Body of pancreas (tissue), 4 donors: Measurements from ENCODE around the gene C1QTNF8. TPM values are rescaled to one million over a fixed set of nuclear protein-coding genes. Genes with fewer than 3 reads are reported as not detected.

Experiments used
- ATAC-seq: fragments of 150-250 bp; one replicate; pipeline ENCODE4 v1.9.1; 2016
- DNase-seq, 4 donors: peaks; one replicate each; pipeline ENCODE4 v3.0.0-alpha.2; 2019
- H3K27ac ChIP-seq, 4 donors: fragments of 200-600 bp; sonication (generic); 1 replicate in 3 of 4; 2 replicates in 1 of 4; pipeline versions ENCODE4 v1.5.1 to v1.6.1; 2016 to 2019; ENCODE audit warnings: mild to moderate bottlenecking in 1 of 4, mixed read lengths in 1 of 4, moderate library complexity in 1 of 4
- H3K27me3 ChIP-seq, 2 donors: fragments of 200-600 bp; sonication (generic); one replicate each; pipeline ENCODE4 v1.6.0; 2016; ENCODE audit warnings: mild to moderate bottlenecking in 1 of 2
- H3K36me3 ChIP-seq, 2 donors: fragments of 200-600 bp; sonication (generic); replicated peaks in 1 of 2; 2 replicates each; pipeline ENCODE4 v1.5.1; 2016; ENCODE audit warnings: low read depth in 2 of 2; ENCODE audit not compliant: insufficient read depth in 1 of 2
- H3K4me1 ChIP-seq: fragments of 200-600 bp; sonication (generic); one replicate; pipeline ENCODE4 v1.6.0; 2016
- H3K4me3 ChIP-seq, 2 donors: fragments of 200-600 bp; sonication (generic); 1 replicate in 1 of 2; 2 replicates in 1 of 2; pipeline ENCODE4 v1.5.1; 2016 to 2019
- H3K9me3 ChIP-seq, 3 donors: fragments of 200-600 bp; sonication (generic); 1 replicate in 2 of 3; 2 replicates in 1 of 3; pipeline ENCODE4 v1.5.1; 2016
- POLR2A ChIP-seq, 3 donors: fragments of 450-650 bp; IDR thresholded peaks; one replicate each; pipeline ENCODE4 v1.6.1; 2016; ENCODE audit warnings: antibody characterized with exemption in 3 of 3, mild to moderate bottlenecking in 2 of 3
- WGBS, 2 donors: methylation state at CpG; one replicate each; pipeline ENCODE4 v1.1.5; 2017; 5-methylcytosine and 5-hydroxymethylcytosine counted together
- intact Hi-C: fragments of 100-400 bp; cut with DNase I; formaldehyde crosslinking; loops from one replicate; pipeline ENCODE4 v1.15.1; 2023
- total RNA-seq, 2 donors: library from RNA; depleted of rRNA; stranded (reverse); fragments of >200 nt; gene quantifications; one replicate each; pipeline ENCODE4 v1.1.0, GENCODE V29; 2016
- TF ChIP-seq, protein P1 (sequence below), 7 experiments: fragments of 450-650 bp in 4 of 7; fragments of 200-600 bp in 3 of 7; sonication (generic) in 3 of 7; IDR thresholded peaks; one replicate each; pipeline ENCODE4 v1.5.1; 2016 to 2019; ENCODE audit warnings: antibody characterized with exemption in 7 of 7

C1QTNF8 gene
- total RNA-seq, 2 donors from 2014 or later, result not detected

DNA sequence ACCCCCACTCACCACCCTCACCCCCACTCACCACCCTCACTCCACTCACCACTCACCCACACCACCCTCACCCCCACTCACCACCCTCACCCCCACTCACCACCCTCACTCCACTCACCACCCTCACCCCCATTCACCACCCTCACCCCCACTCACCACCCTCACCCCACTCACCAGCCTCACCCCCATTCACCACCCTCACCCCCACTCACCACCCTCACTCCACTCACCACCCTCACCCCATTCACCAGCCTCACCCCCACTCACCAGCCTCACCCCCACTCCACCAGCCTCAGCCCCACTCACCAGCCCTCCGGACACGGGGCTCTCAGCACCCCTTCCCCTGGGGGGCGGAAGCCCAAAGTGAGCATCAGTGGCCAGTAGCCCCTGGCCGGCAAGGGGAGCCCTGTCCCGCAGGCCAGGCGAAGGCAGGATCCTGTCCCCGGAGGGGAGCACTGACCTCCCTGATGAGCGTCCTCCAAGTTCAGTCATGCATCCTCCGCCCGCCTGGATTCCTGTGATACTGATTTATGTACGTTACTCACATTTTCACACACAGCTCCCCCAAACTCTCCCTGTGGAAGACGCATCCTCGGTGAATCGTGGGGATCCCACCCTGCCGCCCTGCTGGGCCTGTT is 18.0 kb upstream of the C1QTNF8 start:
- TF ChIP-seq POLR2A (IDR thresholded peaks at IDR 0.05), result no peak
- TF ChIP-seq, protein P1, sequence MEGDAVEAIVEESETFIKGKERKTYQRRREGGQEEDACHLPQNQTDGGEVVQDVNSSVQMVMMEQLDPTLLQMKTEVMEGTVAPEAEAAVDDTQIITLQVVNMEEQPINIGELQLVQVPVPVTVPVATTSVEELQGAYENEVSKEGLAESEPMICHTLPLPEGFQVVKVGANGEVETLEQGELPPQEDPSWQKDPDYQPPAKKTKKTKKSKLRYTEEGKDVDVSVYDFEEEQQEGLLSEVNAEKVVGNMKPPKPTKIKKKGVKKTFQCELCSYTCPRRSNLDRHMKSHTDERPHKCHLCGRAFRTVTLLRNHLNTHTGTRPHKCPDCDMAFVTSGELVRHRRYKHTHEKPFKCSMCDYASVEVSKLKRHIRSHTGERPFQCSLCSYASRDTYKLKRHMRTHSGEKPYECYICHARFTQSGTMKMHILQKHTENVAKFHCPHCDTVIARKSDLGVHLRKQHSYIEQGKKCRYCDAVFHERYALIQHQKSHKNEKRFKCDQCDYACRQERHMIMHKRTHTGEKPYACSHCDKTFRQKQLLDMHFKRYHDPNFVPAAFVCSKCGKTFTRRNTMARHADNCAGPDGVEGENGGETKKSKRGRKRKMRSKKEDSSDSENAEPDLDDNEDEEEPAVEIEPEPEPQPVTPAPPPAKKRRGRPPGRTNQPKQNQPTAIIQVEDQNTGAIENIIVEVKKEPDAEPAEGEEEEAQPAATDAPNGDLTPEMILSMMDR (IDR thresholded peaks at IDR 0.05), result no peak
- intact Hi-C loops, result no loop called here
- H3K27me3 ChIP-seq, result peaks cover 0 to 2% of the 10 kb centered on the region in 2 donors
- H3K36me3 ChIP-seq, result no peaks in the 10 kb centered on the region
- ATAC-seq, result no peak
- H3K9me3 ChIP-seq, result no peaks in the 10 kb centered on the region
- no peak overlapping the region for H3K4me3 ChIP-seq
- H3K4me1 ChIP-seq, result peaks cover 3% of the 10 kb centered on the region
- DNase-seq, result no peak
- WGBS, 2 donors, result 66 to 79% methylated on average over 12 to 13 of the region's 15 CpGs
- H3K27ac ChIP-seq, result no peak overlapping the region

DNA sequence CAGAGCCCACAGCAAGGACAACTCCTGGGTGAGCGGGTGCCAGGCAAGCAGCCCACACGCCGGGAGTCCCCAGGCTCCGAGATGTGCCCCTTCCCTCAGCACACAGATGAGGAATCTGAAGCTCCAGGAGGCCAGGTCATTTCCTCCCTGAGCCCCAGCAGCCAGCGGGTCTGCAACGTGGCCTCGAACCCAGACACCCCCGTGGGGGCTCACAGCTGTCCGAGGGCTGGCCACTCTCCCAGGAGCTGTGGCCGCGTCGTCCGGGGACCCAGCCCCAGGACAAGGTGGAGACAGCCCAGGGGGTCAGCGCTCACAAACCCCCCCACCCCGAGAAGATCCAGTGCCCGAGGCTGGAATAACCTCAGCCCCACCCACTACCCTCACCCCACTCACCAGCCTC is 17.4 kb upstream of the C1QTNF8 start:
- H3K27me3 ChIP-seq, result peaks cover 0 to 3% of the 10 kb centered on the region in 2 donors
- H3K4me3 ChIP-seq, result no peak overlapping the region
- intact Hi-C loops, result no loop called here
- no peaks in the 10 kb centered on the region for H3K9me3 ChIP-seq
- no peak for ATAC-seq
- H3K4me1 ChIP-seq, result peaks cover 9% of the 10 kb centered on the region
- TF ChIP-seq POLR2A (IDR thresholded peaks at IDR 0.05), result no peak
- TF ChIP-seq, protein P1 (IDR thresholded peaks at IDR 0.05), result no peak
- DNase-seq, result no peak
- no peaks in the 10 kb centered on the region for H3K36me3 ChIP-seq
- 39 to 60% methylated on average over 2 to 14 of the region's 16 CpGs for WGBS, 2 donors
- no peak overlapping the region for H3K27ac ChIP-seq

DNA sequence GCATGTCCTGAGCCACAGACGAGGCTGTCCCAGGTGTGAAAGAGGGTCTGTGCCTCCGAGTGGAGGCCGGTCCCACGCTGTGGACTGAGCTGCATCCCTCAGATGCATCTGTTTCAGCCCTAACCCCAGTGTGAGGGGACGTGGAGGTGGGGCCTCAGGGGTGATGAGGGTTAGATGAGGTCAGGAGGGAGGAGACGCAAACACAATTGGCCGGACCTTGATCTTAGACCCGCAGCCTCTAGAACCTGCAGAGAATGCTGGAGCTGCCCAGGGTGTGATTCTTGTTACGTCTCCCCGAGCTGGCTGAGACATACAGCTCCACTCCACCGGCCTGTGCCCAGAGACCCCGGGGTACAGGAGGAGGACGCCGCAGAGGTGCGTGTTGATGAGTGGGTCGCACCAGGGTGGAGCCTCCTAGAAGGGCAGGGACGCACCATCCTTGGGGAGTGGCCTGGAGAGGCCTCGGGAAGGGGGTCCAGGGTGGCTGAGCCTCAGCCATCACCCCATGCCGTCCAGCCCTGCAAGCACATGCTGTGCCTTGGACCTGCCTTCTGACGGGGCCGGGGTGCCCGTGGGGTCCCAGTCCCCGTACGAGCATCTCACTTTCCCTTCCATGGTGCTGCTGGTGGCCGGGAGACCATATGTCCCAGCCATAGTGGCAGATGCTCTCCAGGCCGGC is 16.6 kb upstream of the C1QTNF8 start:
- peaks cover 12% of the 10 kb centered on the region for H3K4me1 ChIP-seq
- no peaks in the 10 kb centered on the region for H3K36me3 ChIP-seq

DNA sequence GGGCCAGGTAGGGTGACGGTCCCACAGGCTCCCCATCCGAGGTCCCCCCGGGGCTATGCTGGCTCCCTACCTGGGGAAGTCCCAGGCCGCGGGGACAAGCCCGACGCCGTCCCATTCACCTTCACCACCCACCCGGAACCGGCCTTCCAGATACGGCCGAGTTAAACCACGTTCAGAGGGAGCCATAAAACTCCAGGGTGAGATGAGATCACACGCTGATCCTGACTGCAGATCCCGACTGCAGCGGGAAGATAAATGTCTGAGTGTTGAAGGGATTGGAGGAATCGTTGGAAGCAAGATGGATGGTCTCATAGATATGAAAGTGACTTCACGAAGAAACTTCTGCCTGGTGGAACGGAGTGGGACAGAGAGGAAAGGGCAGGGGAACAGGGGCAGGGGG is 13.6 kb upstream of the C1QTNF8 start:
- peaks cover 12% of the 10 kb centered on the region for H3K4me1 ChIP-seq
- no peak for TF ChIP-seq POLR2A (IDR thresholded peaks at IDR 0.05)
- TF ChIP-seq, protein P1 (IDR thresholded peaks at IDR 0.05), result no peak
- no peak for DNase-seq
- H3K9me3 ChIP-seq, result no peaks in the 10 kb centered on the region
- peaks cover 0 to 24% of the 10 kb centered on the region in 2 donors for H3K27me3 ChIP-seq
- intact Hi-C loops, result no loop called here
- WGBS, 2 donors, result 70 to 73% methylated on average over 11 to 19 of the region's 19 CpGs
- ATAC-seq, result no peak
- no peaks in the 10 kb centered on the region for H3K36me3 ChIP-seq
- H3K4me3 ChIP-seq, result no peak overlapping the region
- no peak overlapping the region for H3K27ac ChIP-seq

More for the DNA sequence above, 16.6 kb upstream of the C1QTNF8 start:
- no peak for DNase-seq
- no peak for ATAC-seq
- H3K4me3 ChIP-seq, result no peak overlapping the region
- peaks cover 0 to 7% of the 10 kb centered on the region in 2 donors for H3K27me3 ChIP-seq
- no peak overlapping the region for H3K27ac ChIP-seq
- TF ChIP-seq, protein P1 (IDR thresholded peaks at IDR 0.05), result no peak
- TF ChIP-seq POLR2A (IDR thresholded peaks at IDR 0.05), result no peak
- intact Hi-C loops, result no loop called here
- WGBS, 2 donors, result 64 to 70% methylated on average over 14 to 26 of the region's 26 CpGs
- no peaks in the 10 kb centered on the region for H3K9me3 ChIP-seq
